Activated CD4-positive, alpha-beta T cell treated with anti-CD3 and anti-CD28 coated beads for 4 hours (primary cell): ENCODE results near the gene ZXDC.

Experiments
- DNase-seq, 2 donors: peaks; one replicate each; pipeline ENCODE4 v3.0.0-alpha.2; 2020

The ZXDC gene

GRCh38 chr3:126432361-126433104, 43.2 kb downstream of the ZXDC start:
- no peak for DNase-seq

- DNase-seq = no peak
These were observed 44.6 kb downstream of the ZXDC start for GRCh38 chr3:126431103-126431534.

DNA sequence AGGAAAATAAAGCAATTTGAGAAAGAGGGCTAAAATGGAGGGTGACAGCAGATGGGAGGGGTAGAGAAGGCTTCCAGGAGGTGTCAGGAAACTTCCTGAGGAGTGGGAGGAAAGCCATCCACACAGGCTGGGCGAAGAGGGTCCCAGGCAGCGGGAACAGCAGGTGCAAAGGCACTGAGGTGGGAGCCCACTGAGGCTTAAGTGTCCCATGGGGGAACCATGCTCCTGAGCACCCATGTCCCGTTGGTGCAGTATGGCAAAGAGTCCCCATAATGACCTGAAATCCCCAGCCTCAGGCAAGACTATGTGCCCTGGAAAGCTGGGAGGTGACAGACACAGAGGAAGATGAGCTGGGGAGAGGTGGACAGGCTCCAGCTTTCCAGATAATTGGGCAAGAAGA, 50.9 kb downstream of the ZXDC start:
- DNase-seq = no peak

DNA sequence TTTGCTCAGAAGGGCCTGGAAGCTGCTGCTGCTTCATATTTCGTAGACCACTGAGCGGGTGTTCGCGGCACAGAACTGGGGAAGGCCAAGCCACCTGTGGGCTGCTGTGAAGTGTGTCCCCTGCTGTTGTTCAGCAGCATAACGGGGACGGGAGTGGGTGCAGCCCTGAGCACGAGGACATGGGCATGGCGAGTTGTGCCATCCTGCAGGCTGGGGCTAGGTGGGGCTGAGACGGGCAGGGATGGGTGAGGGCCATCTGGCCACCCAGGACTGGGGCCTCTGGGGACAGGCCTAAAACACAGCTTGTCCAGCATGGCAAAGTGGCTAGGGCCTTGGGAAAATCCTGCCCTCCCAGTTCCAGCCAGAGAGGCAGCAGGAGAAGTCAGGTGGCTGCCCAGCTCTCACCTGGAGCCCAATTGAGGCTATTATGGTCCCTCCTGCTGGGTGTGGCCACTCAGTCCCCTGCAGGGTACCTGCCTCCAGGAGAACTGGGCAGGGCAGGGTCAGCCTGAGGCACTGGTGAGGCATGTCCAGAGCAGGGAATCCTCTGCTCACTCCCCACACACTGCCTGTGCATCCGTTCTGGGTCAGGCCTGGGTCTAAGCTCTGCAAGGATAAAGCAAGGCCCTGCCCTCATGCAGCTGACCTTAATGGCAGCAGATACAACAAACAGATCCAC, 51.5 kb downstream of the ZXDC start:
- no peak for DNase-seq

DNA sequence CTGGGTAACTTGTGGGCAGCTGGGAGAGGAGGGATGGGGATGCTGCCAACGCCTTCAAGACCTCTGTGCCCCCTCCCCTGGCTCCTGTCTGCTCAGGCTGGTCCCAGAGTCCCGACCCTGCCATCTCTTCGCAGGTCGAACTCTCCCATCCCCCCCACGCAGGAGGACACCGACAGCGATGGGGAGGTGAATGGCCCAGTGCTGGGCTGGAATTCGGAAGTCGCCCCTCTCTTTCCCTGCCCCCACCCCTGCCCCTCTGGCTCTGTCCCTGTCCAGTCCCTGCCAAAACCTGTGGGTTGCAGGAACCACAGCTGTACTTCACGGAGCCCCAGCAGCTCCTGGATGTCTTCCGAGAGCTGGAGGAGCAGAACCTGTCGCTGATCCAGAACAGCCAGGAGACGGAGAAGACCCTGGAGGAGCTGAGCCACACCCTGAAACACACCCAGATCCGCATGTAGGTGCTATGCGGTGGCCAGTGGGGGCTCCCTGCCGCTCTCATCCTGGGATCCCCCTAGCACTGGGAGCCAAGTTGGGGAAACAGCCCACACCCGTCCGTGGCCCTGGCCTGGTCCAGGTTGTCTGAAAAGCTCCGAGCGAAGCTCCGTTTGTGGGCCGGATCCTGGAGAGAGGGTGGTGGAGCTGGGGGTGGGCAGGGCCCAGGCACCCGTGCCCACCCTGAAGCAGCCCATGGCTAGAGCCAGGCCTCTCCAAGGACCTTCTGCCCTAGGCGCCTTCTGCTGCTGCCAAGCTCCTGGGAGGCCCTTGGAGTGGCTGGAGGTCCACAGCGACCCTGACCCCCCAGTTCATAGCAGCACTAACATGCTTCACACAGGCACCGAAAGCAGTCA, 52.3 kb downstream of the ZXDC start:
- no peak for DNase-seq

GRCh38 chr3:126422571-126423091, 53.1 kb downstream of the ZXDC start:
- no peak for DNase-seq

DNA sequence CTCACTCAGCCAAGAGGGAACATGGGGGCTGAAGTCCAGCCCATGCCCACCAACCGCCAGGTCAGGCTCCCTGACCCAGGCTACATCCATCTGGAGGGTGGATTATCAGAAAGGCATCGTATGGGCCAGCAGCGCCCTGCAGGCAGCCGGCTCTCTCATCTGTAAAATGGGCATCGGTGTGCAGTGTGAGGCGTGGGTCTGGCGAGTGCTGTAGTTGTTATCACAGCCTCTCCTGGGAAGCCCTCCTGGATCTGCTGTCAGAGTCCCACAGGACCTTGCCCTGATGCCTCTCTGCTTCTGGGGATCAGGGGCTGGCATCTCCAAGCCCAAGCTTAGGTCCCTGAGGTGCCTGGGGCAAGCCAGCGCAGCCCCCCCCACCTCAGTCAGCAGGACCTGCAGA, 53.6 kb downstream of the ZXDC start:
- no peak for DNase-seq

GRCh38 chr3:126421573-126422119, 54.0 kb downstream of the ZXDC start:
- no peak for DNase-seq

DNA sequence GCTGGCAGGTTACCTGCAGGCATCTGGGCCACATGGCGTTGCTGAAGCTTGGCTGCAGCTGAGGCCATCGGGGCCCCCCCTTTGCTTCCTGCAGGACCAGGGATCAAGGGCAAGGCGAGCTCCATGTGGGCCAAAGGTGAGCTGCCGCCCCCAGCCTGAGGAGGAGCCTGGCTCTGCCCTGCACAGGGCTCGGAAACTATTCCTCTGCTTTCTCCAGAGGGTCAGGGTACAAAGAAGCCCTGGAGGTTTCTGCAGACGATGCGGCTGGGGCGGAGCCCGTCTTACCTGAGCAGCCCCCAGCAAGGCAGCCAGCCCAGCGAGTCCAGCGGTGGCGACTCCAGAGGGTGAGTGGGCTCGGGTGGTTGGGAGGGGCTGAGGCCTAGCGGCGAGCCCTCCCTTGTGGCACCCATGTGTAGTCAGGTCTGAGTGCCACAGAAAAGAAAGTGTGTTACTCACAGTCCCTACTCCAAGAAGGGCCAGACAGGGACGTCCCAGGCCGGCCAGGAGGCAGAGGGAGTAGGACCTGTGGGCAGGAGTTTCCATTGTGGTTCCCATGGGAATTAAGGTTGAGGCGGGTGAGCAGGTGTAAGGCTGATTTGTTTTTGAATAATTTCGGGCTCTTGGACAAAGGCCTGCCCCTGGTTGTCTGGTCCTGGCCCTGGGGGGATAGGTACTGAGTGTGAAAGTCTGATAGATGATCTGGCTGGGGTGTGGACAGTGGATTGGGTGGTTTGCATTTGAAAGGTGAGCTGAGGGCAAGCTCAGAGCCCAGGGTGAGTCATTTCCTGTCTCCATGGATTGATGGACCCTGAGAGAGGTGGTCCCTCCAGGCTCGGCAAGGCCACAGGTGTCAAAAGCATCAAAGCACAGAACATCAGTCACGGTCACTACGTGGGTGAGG, 55.6 kb downstream of the ZXDC start:
- no peak for DNase-seq

GRCh38 chr3:126419151-126419703, 56.5 kb downstream of the ZXDC start:
- no peak for DNase-seq

DNA sequence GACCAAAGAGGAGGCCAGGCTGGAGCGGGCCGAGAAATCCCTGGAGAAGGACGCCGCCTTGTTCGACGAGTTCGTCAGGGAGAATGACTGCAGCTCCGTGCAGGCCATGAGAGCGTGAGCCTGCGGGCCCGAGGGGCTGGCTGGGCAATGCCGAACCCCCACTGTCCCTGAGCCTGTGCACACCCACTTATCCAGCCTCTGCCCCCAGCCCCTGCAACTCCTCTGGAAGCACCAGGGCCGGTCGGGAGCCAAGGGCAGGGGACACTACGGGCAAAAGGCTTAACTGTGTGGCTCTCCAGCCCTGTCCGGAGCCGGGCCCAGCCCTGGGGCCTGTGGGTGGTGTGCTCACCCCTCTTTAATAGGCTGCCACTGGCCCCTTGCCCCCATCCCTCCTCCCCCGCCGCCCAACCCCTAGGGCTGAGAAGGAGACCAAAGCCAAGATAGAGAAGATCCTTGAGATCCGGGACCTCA, 57.0 kb downstream of the ZXDC start:
- DNase-seq = no peak

GRCh38 chr3:126417981-126418530, 57.6 kb downstream of the ZXDC start:
- no peak for DNase-seq

GRCh38 chr3:126417515-126417914, 58.2 kb downstream of the ZXDC start:
- DNase-seq = no peak

- DNase-seq = no peak
These were observed 58.7 kb downstream of the ZXDC start for GRCh38 chr3:126416943-126417342.

GRCh38 chr3:126415661-126416591, 59.8 kb downstream of the ZXDC start:
- no peak for DNase-seq

DNA sequence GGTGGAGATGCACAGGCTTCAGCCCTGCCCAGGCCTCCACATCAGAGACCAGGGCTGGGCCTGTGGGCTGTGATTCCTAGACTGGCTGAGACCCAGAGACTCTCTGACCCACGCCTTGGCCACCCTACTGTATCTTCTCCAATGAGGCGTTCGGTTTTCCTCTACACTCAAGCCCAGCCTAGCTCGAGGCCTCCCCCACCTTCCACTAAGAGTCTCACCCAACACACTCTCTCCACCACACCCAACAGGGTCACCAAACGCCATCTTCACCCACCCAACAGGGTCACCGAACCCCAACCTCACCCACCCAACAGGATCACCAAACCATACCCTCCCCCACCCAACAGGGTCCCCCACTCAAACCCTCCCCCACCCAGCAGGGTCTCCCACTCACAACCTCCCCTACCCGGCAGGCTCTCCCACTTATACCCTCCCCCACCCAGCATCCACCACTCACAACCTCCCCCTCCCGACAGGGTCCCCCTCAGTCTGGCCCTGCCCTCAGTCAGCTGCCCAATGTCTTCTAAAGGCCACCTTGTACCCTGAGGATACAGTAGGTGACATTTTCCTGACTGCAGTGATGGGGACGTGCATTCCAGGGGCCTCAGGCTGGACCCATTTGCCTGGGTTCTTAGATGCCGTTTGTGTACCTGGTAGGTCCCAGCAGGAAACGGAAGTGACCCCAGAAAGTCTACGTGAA, 60.6 kb downstream of the ZXDC start:
- no peak for DNase-seq

- DNase-seq = no peak
These were observed 61.3 kb downstream of the ZXDC start for GRCh38 chr3:126414406-126414805.

DNA sequence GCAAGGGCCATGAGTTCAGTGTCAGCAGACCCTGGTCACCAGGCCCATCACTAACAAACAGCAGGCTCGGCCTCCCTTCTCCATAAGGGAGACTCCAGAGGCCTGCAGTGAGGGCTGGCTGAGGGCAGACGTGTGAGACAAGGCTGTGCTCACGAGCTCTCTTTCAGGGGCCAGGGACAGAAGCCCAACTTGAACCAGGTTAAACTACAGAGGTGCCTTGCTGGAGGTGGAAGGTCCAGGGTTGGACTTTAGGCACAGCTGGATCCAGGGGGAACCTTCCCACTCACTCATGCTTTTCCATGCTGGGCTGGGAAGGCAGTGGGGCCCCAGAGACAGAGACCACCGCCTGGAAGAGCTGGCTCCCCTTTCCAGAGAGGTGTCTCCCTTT, 62.0 kb downstream of the ZXDC start:
- no peak for DNase-seq
